ENCODE data around the gene HHEX.

Gene HHEX

DNA sequence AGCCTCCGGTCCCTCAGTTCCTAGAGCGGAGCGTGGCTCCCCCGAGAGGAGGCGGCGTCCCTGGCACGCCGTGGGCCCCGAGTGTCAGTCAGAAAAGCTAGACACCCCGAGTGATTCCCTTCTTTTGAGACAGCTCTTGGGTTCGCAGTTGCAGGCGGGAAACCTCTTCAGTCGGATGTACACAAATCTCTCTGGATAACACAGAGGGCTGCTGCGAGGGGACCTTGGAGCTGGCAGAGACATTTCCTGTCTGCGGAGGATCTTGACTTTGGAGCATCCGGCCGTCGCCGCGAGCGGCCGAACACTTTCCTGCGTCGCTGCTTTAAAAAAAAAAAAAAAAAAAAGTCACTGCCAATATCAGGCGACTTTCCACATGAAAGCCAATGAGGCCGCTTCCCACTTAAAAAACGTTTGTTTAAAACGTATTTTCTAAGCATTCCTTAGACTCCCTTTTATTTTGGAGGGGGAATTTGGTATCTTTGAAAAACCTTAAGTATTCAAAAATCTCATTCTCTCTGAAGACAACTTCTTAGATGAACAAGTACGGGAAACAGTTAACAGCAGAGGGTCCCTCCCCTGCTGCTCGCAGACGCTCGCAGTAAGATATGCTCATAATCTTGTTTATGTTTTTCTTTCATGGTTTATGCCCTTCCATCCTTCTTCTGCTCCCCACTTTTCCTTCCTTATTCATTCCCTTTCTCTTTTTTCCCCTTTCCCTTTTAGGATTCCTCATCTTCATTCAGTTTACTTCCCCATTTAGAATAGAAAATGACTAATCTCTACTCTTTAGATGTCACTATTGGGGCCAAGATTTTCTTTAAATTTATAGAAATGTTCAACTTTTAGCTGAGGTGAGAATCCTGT is 10.0 kb downstream of the HHEX start:
- FAIRE-seq (peak; percentile 61), DNase-seq (ENCODE audit: insufficient read length, low spot score) (no peak)
- no peak for TF ChIP-seq SPI1 (IDR thresholded peaks at IDR 0.05; ENCODE audit: low read depth, low read length)
- TF ChIP-seq TAF1 (IDR thresholded peaks at IDR 0.05; ENCODE audit: low read depth, low read length) = no peak
- TF ChIP-seq PAX5 (IDR thresholded peaks at IDR 0.05; ENCODE audit: insufficient read depth, low read length, severe bottlenecking) = no peak
- TF ChIP-seq POLR2AphosphoS5 (IDR thresholded peaks at IDR 0.05; ENCODE audit: low read depth, low read length) = no peak
- TF ChIP-seq POU2F2 (IDR thresholded peaks at IDR 0.05; ENCODE audit: low read depth, low read length) = no peak
- TF ChIP-seq POLR2A (IDR thresholded peaks at IDR 0.05; ENCODE audit: low read depth, low read length) = no peak

DNA sequence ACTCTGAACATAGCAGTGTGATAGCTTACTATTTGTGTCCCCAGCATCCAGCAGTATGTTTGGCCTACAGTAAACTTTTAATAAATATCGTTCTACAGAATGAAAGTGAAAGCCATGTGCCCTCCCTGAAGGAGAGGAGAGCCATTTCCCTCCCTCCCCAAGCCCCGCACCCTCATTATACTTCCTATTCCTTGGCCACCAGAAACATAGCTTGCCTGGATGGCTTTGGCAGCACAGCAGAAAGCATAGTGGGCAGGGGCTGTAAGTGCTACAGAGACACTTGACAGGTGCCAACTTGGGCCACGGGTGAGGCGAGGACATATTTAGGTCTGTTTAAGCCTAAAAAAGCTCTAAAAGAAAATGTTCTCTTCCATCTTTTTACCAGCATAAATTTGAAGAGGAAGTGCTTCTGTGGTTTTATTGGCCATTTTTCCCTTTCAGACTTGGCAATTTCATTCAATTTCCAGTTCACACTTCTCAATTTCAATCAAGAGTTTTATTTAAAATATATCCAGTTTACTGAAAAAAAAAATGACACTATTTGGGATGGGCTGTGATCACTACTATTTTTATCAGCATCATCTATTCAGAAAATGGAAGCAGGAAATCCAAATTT is 12.7 kb downstream of the HHEX start:
- DNase-seq (ENCODE audit: insufficient read length, low spot score) (no peak), FAIRE-seq (peak; percentile 59)
- TF ChIP-seq POLR2AphosphoS5 (IDR thresholded peaks at IDR 0.05; ENCODE audit: low read depth, low read length) (no peak), PAX5 (IDR thresholded peaks at IDR 0.05; ENCODE audit: insufficient read depth, low read length, severe bottlenecking) (no peak), POLR2A (IDR thresholded peaks at IDR 0.05; ENCODE audit: low read depth, low read length) (no peak), POU2F2 (IDR thresholded peaks at IDR 0.05; ENCODE audit: low read depth, low read length) (no peak), SPI1 (IDR thresholded peaks at IDR 0.05; ENCODE audit: low read depth, low read length) (no peak), TAF1 (IDR thresholded peaks at IDR 0.05; ENCODE audit: low read depth, low read length) (no peak)

DNA sequence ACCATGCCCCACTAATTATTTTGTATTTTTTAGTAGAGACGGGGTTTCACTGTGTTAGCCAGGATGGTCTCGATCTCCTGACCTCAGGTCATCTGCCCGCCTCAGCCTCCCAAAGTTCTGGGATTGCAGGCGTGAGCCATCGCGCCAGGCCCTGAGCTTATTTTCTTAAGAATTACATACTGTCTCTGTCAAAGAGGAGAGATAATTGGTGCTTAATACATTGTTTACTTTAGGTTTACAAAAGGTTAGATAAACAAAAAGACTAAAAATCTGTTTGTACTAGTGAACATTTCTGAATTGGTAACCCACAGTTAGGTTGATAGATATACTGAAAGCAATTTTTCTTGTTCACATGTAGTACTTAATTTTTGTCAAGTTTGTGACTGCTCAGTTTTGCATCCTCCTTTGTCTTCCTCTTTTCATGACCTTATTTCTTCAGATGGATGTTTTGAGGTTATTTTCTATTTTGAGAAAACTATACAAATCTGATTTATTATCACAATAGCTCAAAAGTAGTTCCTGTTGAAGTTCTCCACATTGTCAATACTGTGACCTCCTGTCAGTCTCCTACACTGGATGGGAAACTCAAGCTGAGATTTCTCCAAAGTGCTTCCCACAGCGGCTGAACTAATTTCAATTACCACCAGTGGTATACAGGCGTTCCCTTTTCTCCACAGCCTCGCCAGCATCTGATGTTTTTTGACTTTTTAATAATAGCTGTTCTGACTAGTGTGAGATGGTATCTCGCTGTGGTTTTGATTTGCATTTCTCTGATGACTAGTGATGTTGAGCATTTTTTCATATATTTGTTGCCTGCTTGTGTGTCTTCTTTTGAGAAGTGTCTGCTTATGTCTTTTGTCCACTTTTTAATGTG is 22.5 kb downstream of the HHEX start:
- DNase-seq (ENCODE audit: insufficient read length, low spot score) = no peak
- TF ChIP-seq SPI1 (IDR thresholded peaks at IDR 0.05; ENCODE audit: low read depth, low read length) (peak; percentile 58; the same call in 1 of the 2 replicates), POLR2AphosphoS5 (IDR thresholded peaks at IDR 0.05; ENCODE audit: low read depth, low read length) (no peak), POU2F2 (IDR thresholded peaks at IDR 0.05; ENCODE audit: low read depth, low read length) (peak; percentile 66)
- FAIRE-seq = peak; percentile 41

DNA sequence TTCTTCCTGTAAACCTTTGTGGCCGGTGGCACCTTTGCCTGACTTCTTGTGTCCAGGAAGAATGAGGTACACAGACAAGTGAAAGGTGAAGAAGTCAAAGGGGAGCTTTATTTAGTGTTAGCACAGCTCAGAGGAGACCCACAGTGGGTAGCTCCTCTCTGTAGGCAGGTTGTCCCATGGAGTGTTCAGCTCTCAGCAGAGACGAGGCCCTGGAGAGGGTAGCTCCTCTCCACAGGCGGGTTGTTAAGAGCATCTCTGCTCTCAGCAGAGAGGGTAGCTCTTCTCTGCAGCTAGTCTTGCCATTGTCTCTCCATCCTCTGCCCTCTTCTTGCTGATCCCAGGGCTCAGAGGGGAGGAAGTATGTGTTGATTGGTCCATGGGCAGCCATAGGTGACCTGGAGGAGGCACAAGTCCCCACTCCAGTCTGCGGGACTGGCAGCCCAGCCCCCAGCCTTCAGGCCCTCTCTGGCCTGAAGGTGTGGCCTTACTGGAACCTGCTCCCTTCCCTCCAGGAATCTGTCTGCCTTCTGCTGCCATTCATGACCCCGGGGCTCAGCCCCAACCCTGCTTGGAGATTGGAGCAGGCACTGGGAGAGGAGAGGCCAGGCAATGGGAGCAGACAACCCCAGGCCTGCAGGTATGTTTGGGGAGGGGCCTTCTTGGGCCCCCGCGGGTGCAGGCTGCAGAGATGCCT is 24.5 kb downstream of the HHEX start:
- no peak for FAIRE-seq
- TF ChIP-seq PAX5 (IDR thresholded peaks at IDR 0.05; ENCODE audit: insufficient read depth, low read length, severe bottlenecking) = no peak
- TF ChIP-seq POLR2A (IDR thresholded peaks at IDR 0.05; ENCODE audit: low read depth, low read length) = no peak
- TF ChIP-seq SPI1 (IDR thresholded peaks at IDR 0.05; ENCODE audit: low read depth, low read length) = no peak
- DNase-seq (ENCODE audit: insufficient read length, low spot score) = no peak

DNA sequence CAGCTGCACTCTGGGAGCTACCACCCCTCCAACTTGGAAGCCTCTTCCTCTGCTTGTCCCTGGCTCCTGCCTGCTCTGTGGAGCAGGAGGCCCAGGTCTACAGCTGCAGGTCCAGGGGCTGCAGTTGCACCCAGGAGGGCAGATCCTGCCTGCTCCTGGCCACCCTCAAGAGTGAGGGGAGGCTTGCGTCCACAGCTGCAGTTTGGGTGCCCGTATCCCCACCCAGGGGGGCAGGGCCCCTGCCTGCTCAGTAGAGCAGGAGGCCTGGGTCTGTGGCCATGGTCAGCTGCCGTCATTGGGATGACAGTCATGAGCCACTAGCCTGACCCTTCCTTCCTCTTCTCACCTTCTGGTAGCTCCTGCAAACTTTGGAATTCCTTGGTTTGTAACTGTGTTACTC is 25.1 kb downstream of the HHEX start:
- FAIRE-seq (no peak), DNase-seq (ENCODE audit: insufficient read length, low spot score) (no peak)
- no peak for TF ChIP-seq PAX5 (IDR thresholded peaks at IDR 0.05; ENCODE audit: insufficient read depth, low read length, severe bottlenecking)
- no peak for TF ChIP-seq POU2F2 (IDR thresholded peaks at IDR 0.05; ENCODE audit: low read depth, low read length)
- no peak for TF ChIP-seq TAF1 (IDR thresholded peaks at IDR 0.05; ENCODE audit: low read depth, low read length)
- TF ChIP-seq SPI1 (IDR thresholded peaks at IDR 0.05; ENCODE audit: low read depth, low read length) = no peak
- no peak for TF ChIP-seq POLR2AphosphoS5 (IDR thresholded peaks at IDR 0.05; ENCODE audit: low read depth, low read length)
- no peak for TF ChIP-seq POLR2A (IDR thresholded peaks at IDR 0.05; ENCODE audit: low read depth, low read length)

DNA sequence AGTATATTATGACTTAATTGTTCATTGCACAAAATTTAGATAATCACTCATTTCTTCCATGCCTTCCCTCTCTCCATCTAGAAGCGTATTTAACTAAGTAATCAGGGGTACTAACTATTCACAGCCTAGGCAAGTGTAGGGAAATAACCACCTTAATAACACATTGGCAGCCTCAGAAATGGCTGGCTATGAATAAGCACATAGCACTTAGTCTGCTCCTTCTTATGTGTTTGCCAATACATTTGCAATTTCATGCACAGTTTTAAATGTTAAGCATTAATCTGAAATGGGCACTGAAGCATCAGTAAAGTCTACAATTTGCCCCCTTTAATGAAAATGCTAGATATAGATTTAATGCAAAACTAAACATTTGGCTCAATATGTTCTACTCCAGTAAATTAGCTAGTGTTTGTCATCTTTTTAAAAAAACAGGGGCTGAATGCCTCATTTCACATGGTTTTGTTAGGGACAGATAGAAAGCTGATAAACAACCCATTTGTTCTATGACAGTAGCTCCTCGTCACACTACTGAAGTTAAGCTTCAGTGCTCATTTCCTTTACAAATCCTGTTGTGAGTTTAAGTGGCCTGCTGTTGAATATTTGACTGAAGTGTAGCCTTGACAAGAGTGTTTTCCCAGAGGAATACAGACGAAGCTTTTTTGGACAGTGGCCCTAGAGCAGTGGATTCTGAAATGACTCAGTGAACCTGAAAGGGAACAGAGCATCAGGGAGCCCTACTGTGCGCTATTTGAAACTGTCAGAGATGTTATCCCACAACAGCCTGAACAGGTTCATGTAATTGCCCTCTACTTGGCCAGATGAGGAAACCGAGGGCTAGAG is 30.5 kb downstream of the HHEX start:
- FAIRE-seq (no peak), DNase-seq (ENCODE audit: insufficient read length, low spot score) (no peak)
- TF ChIP-seq POU2F2 (IDR thresholded peaks at IDR 0.05; ENCODE audit: low read depth, low read length) (no peak), POLR2AphosphoS5 (IDR thresholded peaks at IDR 0.05; ENCODE audit: low read depth, low read length) (no peak), TAF1 (IDR thresholded peaks at IDR 0.05; ENCODE audit: low read depth, low read length) (no peak), PAX5 (IDR thresholded peaks at IDR 0.05; ENCODE audit: insufficient read depth, low read length, severe bottlenecking) (no peak), POLR2A (IDR thresholded peaks at IDR 0.05; ENCODE audit: low read depth, low read length) (no peak), SPI1 (IDR thresholded peaks at IDR 0.05; ENCODE audit: low read depth, low read length) (no peak)

DNA sequence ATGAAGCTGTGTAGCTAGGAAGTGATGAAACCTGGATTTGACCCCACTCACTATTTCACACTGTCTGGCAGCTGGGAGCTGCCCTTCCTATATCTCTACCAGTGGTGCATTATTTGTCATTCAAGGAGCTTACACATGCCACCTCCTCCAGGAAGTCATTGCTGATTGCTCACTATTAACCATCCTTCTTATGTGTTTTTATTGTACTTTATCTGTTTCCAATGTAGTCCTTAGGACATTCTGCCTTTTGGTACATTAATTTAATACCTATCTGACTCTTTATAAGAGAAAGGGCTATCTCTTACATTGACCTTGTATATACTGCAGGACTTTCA is 31.0 kb downstream of the HHEX start:
- no peak for FAIRE-seq
- no peak for TF ChIP-seq TAF1 (IDR thresholded peaks at IDR 0.05; ENCODE audit: low read depth, low read length)
- no peak for TF ChIP-seq POLR2AphosphoS5 (IDR thresholded peaks at IDR 0.05; ENCODE audit: low read depth, low read length)
- no peak for TF ChIP-seq SPI1 (IDR thresholded peaks at IDR 0.05; ENCODE audit: low read depth, low read length)
- TF ChIP-seq POLR2A (IDR thresholded peaks at IDR 0.05; ENCODE audit: low read depth, low read length) = no peak
- TF ChIP-seq POU2F2 (IDR thresholded peaks at IDR 0.05; ENCODE audit: low read depth, low read length) = no peak
- no peak for TF ChIP-seq PAX5 (IDR thresholded peaks at IDR 0.05; ENCODE audit: insufficient read depth, low read length, severe bottlenecking)
- no peak for DNase-seq (ENCODE audit: insufficient read length, low spot score)

DNA sequence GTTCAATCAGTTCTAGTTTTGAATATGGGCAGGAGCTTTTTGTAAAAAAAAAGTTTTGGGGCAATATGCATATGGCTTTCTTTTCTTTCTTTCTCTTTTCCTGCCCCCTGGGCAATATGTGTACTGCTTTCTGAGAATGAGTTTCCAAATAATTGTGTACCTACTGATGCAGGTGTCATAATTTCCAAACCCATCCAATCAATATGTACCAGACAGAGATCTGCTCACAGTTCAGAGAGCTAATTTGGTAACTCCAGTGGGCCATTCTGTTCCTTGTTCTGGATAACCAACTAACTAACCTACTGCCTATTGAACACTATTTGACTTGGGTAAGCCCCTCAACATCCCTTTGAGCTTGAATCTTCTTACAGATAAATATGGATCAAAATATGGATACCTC is 32.6 kb downstream of the HHEX start:
- TF ChIP-seq POLR2AphosphoS5 (IDR thresholded peaks at IDR 0.05; ENCODE audit: low read depth, low read length) (no peak), TAF1 (IDR thresholded peaks at IDR 0.05; ENCODE audit: low read depth, low read length) (no peak), PAX5 (IDR thresholded peaks at IDR 0.05; ENCODE audit: insufficient read depth, low read length, severe bottlenecking) (no peak), POLR2A (IDR thresholded peaks at IDR 0.05; ENCODE audit: low read depth, low read length) (no peak), SPI1 (IDR thresholded peaks at IDR 0.05; ENCODE audit: low read depth, low read length) (no peak), POU2F2 (IDR thresholded peaks at IDR 0.05; ENCODE audit: low read depth, low read length) (no peak)
- no peak for FAIRE-seq

More for the DNA sequence above, 32.6 kb downstream of the HHEX start:
- DNase-seq (ENCODE audit: insufficient read length, low spot score) = no peak
